Inflammatory macrophage treated with lipopolysaccharide for 4 hours (primary cell): ENCODE results near the gene LRCOL1.
A peak's percentile ranks its signal among the peaks of the same experiment; 100 is the strongest.

ENCODE experiments used
- DNase-seq: peaks from one replicate; pipeline ENCODE4 v3.0.0-alpha.2; 2020

LRCOL1 gene

GRCh38 chr12:132561427-132562156, 48.8 kb downstream of the LRCOL1 start:
- DNase-seq, result no peak

- peak; percentile 36 for DNase-seq
Observed at GRCh38 chr12:132560614-132561426, 49.6 kb downstream of the LRCOL1 start.

GRCh38 chr12:132560364-132560613, 50.1 kb downstream of the LRCOL1 start:
- DNase-seq, result no peak

GRCh38 chr12:132559652-132560363, 50.6 kb downstream of the LRCOL1 start:
- DNase-seq, result no peak

- no peak for DNase-seq
Observed at GRCh38 chr12:132558861-132559623, 51.3 kb downstream of the LRCOL1 start.

GRCh38 chr12:132558042-132558856, 52.1 kb downstream of the LRCOL1 start:
- DNase-seq, result no peak

GRCh38 chr12:132557291-132558015, 52.9 kb downstream of the LRCOL1 start:
- no peak for DNase-seq

GRCh38 chr12:132556801-132557200, 53.6 kb downstream of the LRCOL1 start:
- no peak for DNase-seq

- DNase-seq, result no peak
Observed at GRCh38 chr12:132556216-132556615, 54.2 kb downstream of the LRCOL1 start.

GRCh38 chr12:132555686-132556085, 54.7 kb downstream of the LRCOL1 start:
- DNase-seq, result no peak

GRCh38 chr12:132554845-132555630, 55.3 kb downstream of the LRCOL1 start:
- no peak for DNase-seq
